Naive B cell (primary cell): ENCODE results near the gene EID3. TPM values are rescaled to one million over a fixed set of nuclear protein-coding genes. Genes with fewer than 3 reads are reported as not detected.
"Not testable (repeated sequence)": the region's sequence is repeated elsewhere in the genome, so short reads cannot be mapped to it uniquely, and the experiment has no call there.

ENCODE experiments used
- ATAC-seq, 2 donors: fragments of 150-1000 bp; cut with Tn5 transposase; 2 replicates each; pipeline ENCODE4 v1.10.0; 2021; ENCODE audit warnings: low read depth in 2 of 2, mild to moderate bottlenecking in 2 of 2, moderate library complexity in 2 of 2
- DNase-seq: peaks from one replicate; pipeline ENCODE4 v3.0.0; 2022
- H3K27ac Mint-ChIP-seq, 6 donors: one replicate each; pipeline ENCODE4 v1.8.0; 2020 to 2022; ENCODE audit warnings: mild to moderate bottlenecking in 6 of 6, mixed read lengths in 6 of 6, moderate library complexity in 5 of 6, inconsistent platforms in 2 of 6
- H3K27me3 Mint-ChIP-seq, 3 donors: one replicate each; pipeline ENCODE4 v1.8.0; 2021 to 2022; ENCODE audit warnings: mixed read lengths in 3 of 3, mild to moderate bottlenecking in 1 of 3
- H3K36me3 Mint-ChIP-seq, 2 donors: one replicate each; pipeline ENCODE4 v1.8.0; 2020 to 2022; ENCODE audit warnings: mixed read lengths in 2 of 2, inconsistent platforms in 1 of 2, mild to moderate bottlenecking in 1 of 2
- H3K4me1 Mint-ChIP-seq, 3 donors: one replicate each; pipeline ENCODE4 v1.8.0; 2020 to 2022; ENCODE audit warnings: mixed read lengths in 3 of 3, inconsistent platforms in 1 of 3, mild to moderate bottlenecking in 1 of 3, moderate library complexity in 1 of 3
- H3K4me3 Mint-ChIP-seq, 8 donors: one replicate each; pipeline ENCODE4 v1.8.0; 2020 to 2022; ENCODE audit warnings: mild to moderate bottlenecking in 8 of 8, mixed read lengths in 8 of 8, moderate library complexity in 8 of 8, inconsistent platforms in 2 of 8
- H3K9me3 Mint-ChIP-seq, 7 donors: one replicate each; pipeline ENCODE4 v1.8.0; 2020 to 2022; ENCODE audit warnings: mixed read lengths in 7 of 7, mild to moderate bottlenecking in 5 of 7, inconsistent platforms in 2 of 7, moderate library complexity in 1 of 7
- polyA plus RNA-seq, 6 donors: library from polyadenylated mRNA; unstranded; fragments of 300-500 nt; fragmentation: Illumina TruSeq; gene quantifications; one replicate each; pipeline ENCODE4 v1.2.3, GENCODE V29; 2021; ENCODE audit warnings: low read depth in 6 of 6

Gene EID3
- polyA plus RNA-seq, 6 donors from 2014 or later = 6.3 to 16.9 (median 15.5) TPM

- H3K9me3 Mint-ChIP-seq, H3K27me3 Mint-ChIP-seq, H3K4me3 Mint-ChIP-seq, ATAC-seq, H3K27ac Mint-ChIP-seq, H3K4me1 Mint-ChIP-seq, DNase-seq: not testable (repeated sequence)
- H3K36me3 Mint-ChIP-seq = peaks cover 21 to 44% of the 10 kb centered on the region in 2 donors
Observed at GRCh38 chr12:104322533-104322932, 19.0 kb downstream of the EID3 start.

- H3K4me1 Mint-ChIP-seq = no peaks in the 10 kb centered on the region
- DNase-seq = no peak
- ATAC-seq = no peak
- H3K36me3 Mint-ChIP-seq = peaks cover 21 to 37% of the 10 kb centered on the region in 2 donors
- peak overlapping the region in 1 of 6 donors; percentile 52 for H3K27ac Mint-ChIP-seq
- H3K4me3 Mint-ChIP-seq = no peak overlapping the region
- H3K9me3 Mint-ChIP-seq = no peaks in the 10 kb centered on the region
- H3K27me3 Mint-ChIP-seq = no peaks in the 10 kb centered on the region
Observed at GRCh38 chr12:104323899-104324298, 20.4 kb downstream of the EID3 start.

- DNase-seq, H3K4me1 Mint-ChIP-seq, ATAC-seq, H3K27me3 Mint-ChIP-seq, H3K27ac Mint-ChIP-seq, H3K9me3 Mint-ChIP-seq, H3K4me3 Mint-ChIP-seq: not testable (repeated sequence)
- H3K36me3 Mint-ChIP-seq = peaks cover 8 to 28% of the 10 kb centered on the region in 2 donors
Observed at GRCh38 chr12:104328278-104328677, 24.7 kb downstream of the EID3 start.

- H3K9me3 Mint-ChIP-seq = no peaks in the 10 kb centered on the region
- DNase-seq (no peak), ATAC-seq (no peak)
- no peak overlapping the region for H3K4me3 Mint-ChIP-seq
- no peaks in the 10 kb centered on the region for H3K4me1 Mint-ChIP-seq
- no peaks in the 10 kb centered on the region for H3K27me3 Mint-ChIP-seq
- H3K27ac Mint-ChIP-seq = no peak overlapping the region
- peaks cover 13 to 30% of the 10 kb centered on the region in 2 donors for H3K36me3 Mint-ChIP-seq
Observed at GRCh38 chr12:104328790-104329189, 25.3 kb downstream of the EID3 start.

GRCh38 chr12:104329707-104330532, 26.4 kb downstream of the EID3 start:
- DNase-seq (no peak), ATAC-seq (no peak)
- Mint-ChIP-seq H3K27ac (peak overlapping the region in 1 of 6 donors; percentile 38), H3K4me1 (no peaks in the 10 kb centered on the region), H3K27me3 (no peaks in the 10 kb centered on the region), H3K36me3 (peaks cover 11 to 23% of the 10 kb centered on the region in 2 donors), H3K4me3 (no peak overlapping the region), H3K9me3 (no peaks in the 10 kb centered on the region)

GRCh38 chr12:104331376-104331775, 27.8 kb downstream of the EID3 start:
- Mint-ChIP-seq H3K27me3 (no peaks in the 10 kb centered on the region), H3K36me3 (peaks cover 7 to 21% of the 10 kb centered on the region in 2 donors), H3K4me3 (no peak overlapping the region), H3K27ac (no peak overlapping the region), H3K4me1 (no peaks in the 10 kb centered on the region), H3K9me3 (no peaks in the 10 kb centered on the region)
- ATAC-seq = no peak
- no peak for DNase-seq

GRCh38 chr12:104332273-104332672, 28.7 kb downstream of the EID3 start:
- peaks cover 7 to 17% of the 10 kb centered on the region in 2 donors for H3K36me3 Mint-ChIP-seq
- H3K4me3 Mint-ChIP-seq, H3K27ac Mint-ChIP-seq: not testable (repeated sequence)

GRCh38 chr12:104333692-104334255, 30.2 kb downstream of the EID3 start:
- DNase-seq = no peak
- no peaks in the 10 kb centered on the region for H3K4me1 Mint-ChIP-seq
- H3K4me3 Mint-ChIP-seq = no peak overlapping the region
- ATAC-seq = no peak
- H3K27me3 Mint-ChIP-seq = no peaks in the 10 kb centered on the region
- H3K27ac Mint-ChIP-seq = peak overlapping the region in 2 of 6 donors; percentile 39 to 62
- H3K9me3 Mint-ChIP-seq = no peaks in the 10 kb centered on the region
- H3K36me3 Mint-ChIP-seq = peaks cover 7 to 13% of the 10 kb centered on the region in 2 donors

More at GRCh38 chr12:104332273-104332672, 28.7 kb downstream of the EID3 start:
- not testable (repeated sequence) for DNase-seq, H3K4me1 Mint-ChIP-seq, H3K27me3 Mint-ChIP-seq, ATAC-seq, H3K9me3 Mint-ChIP-seq

GRCh38 chr12:104334581-104334980, 31.0 kb downstream of the EID3 start:
- no peak overlapping the region for H3K27ac Mint-ChIP-seq
- H3K36me3 Mint-ChIP-seq = peaks cover 7 to 9% of the 10 kb centered on the region in 2 donors
- H3K4me1 Mint-ChIP-seq = no peaks in the 10 kb centered on the region

GRCh38 chr12:104336115-104336514, 32.6 kb downstream of the EID3 start:
- no peak for ATAC-seq
- DNase-seq = no peak
- no peak overlapping the region for H3K27ac Mint-ChIP-seq
- H3K27me3 Mint-ChIP-seq = no peaks in the 10 kb centered on the region
- H3K9me3 Mint-ChIP-seq = no peaks in the 10 kb centered on the region
- no peak overlapping the region for H3K4me3 Mint-ChIP-seq
- H3K36me3 Mint-ChIP-seq = peaks cover 13 to 16% of the 10 kb centered on the region in 2 donors
- H3K4me1 Mint-ChIP-seq = no peaks in the 10 kb centered on the region

More at GRCh38 chr12:104334581-104334980, 31.0 kb downstream of the EID3 start:
- H3K4me3 Mint-ChIP-seq = no peak overlapping the region
- ATAC-seq (no peak), DNase-seq (no peak)
- no peaks in the 10 kb centered on the region for H3K9me3 Mint-ChIP-seq
- H3K27me3 Mint-ChIP-seq = no peaks in the 10 kb centered on the region

GRCh38 chr12:104337030-104337558, 33.6 kb downstream of the EID3 start:
- no peak for ATAC-seq
- H3K36me3 Mint-ChIP-seq = peaks cover 15 to 21% of the 10 kb centered on the region in 2 donors
- no peaks in the 10 kb centered on the region for H3K27me3 Mint-ChIP-seq
- DNase-seq = no peak
- no peak overlapping the region for H3K27ac Mint-ChIP-seq
- H3K9me3 Mint-ChIP-seq = no peaks in the 10 kb centered on the region
- H3K4me1 Mint-ChIP-seq = no peaks in the 10 kb centered on the region
- H3K4me3 Mint-ChIP-seq = no peak overlapping the region

- Mint-ChIP-seq H3K9me3 (no peaks in the 10 kb centered on the region), H3K4me1 (no peaks in the 10 kb centered on the region), H3K36me3 (peaks cover 11 to 24% of the 10 kb centered on the region in 2 donors), H3K4me3 (no peak overlapping the region), H3K27me3 (no peaks in the 10 kb centered on the region), H3K27ac (no peak overlapping the region)
- DNase-seq (no peak), ATAC-seq (no peak)
Observed at GRCh38 chr12:104339663-104340062, 36.1 kb downstream of the EID3 start.

- Mint-ChIP-seq H3K4me1 (no peaks in the 10 kb centered on the region), H3K27me3 (no peaks in the 10 kb centered on the region), H3K36me3 (peaks cover 11 to 24% of the 10 kb centered on the region in 2 donors), H3K4me3 (no peak overlapping the region), H3K27ac (peak overlapping the region in 1 of 6 donors; percentile 29), H3K9me3 (no peaks in the 10 kb centered on the region)
- ATAC-seq (no peak), DNase-seq (no peak)
Observed at GRCh38 chr12:104340177-104340576, 36.6 kb downstream of the EID3 start.
